ENCODE measurements around the gene LILRB2. TPM values are rescaled to one million over a fixed set of nuclear protein-coding genes. Genes with fewer than 3 reads are reported as not detected.

LILRB2 gene
- total RNA-seq (2014; rRNA removed; shearing (Covaris generic)), result not detected in 2 replicates
- not detected in 2 replicates for polyA plus RNA-seq (2016; fragmentation: Nextera tagmentation; extraction: Ambion mirVana)
- long read RNA-seq, result 0 reads

DNA sequence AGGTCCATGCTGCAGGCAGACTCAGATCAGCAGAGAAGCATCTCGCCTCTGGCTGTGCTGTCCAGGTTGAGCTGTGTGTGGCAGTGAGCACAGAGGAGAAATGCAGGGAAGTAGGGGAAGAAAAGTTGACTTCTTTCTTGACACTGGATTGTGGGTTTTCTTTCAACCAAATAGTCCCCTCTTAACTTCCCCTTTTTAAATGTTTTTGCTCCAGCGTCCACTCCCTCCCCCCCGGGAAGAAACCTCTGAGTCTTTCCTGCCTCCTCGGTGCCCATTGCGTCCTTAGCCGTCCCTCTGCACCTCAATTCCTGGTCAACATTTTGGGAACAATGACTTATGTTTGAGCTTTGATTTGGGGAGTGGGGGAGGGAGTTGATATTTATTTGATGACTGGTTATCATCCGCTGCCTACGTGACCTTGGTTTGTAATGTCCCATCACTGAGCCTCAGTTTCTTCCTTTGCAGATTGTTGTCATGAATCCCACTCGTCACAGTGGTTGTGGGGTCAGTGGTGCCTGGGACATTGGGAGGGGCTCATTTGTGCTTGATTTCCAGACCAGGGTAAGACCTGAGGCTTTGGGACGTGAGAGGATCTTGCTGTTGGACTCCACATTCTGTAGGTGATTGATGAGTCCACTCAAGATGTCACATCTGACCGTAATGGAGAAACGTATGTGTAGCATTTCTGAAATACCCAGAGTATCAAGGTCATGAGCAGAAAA is at the start of gene LILRB2:
Gene LILRB2 (minus strand): TSS at position 104 of the 722 bp plus-strand sequence. CDS start 614 bp downstream, outside the sequence.
- no peaks in the 10 kb centered on the region for H3K79me2 ChIP-seq (replicated peaks; ENCODE audit: insufficient read depth)
- no peaks in the 10 kb centered on the region for H3F3A ChIP-seq (replicated peaks; ENCODE audit: low read depth)
- no peaks in the 10 kb centered on the region for H3K4me1 ChIP-seq (ENCODE audit: insufficient read depth)
- DNase-seq (ENCODE audit: low spot score) (no peak), ATAC-seq (no peak)
- Mint-ChIP-seq H3K9me3 (no peaks in the 10 kb centered on the region; the same call in 2 of the 3 replicates), H3K4me1 (no peaks in the 10 kb centered on the region), H3K27ac (no peak within 1 kb of the TSS), H3K36me3 (ENCODE audit: low read depth) (no peaks in the 10 kb centered on the region), H3K27me3 (ENCODE audit: insufficient read depth, low read depth, poor library complexity) (peaks cover 13% of the 10 kb centered on the region), H3K4me3 (no peak within 1 kb of the TSS)
- H3K36me3 ChIP-seq (ENCODE audit: insufficient read depth), result no peaks in the 10 kb centered on the region
- no peaks in the 10 kb centered on the region for H4K20me1 ChIP-seq (replicated peaks; ENCODE audit: insufficient read depth)
- no peak within 1 kb of the TSS for H3K4me2 ChIP-seq
- no peak for TF ChIP-seq JUNB (IDR thresholded peaks at IDR 0.05; ENCODE audit: unreplicated experiment)
- no peak for TF ChIP-seq STAT1 (IDR thresholded peaks at IDR 0.05; ENCODE audit: unreplicated experiment)
- TF ChIP-seq POLR2AphosphoS5 (IDR thresholded peaks at IDR 0.05; ENCODE audit: low read depth), result no peak
- TF ChIP-seq, protein P1, sequence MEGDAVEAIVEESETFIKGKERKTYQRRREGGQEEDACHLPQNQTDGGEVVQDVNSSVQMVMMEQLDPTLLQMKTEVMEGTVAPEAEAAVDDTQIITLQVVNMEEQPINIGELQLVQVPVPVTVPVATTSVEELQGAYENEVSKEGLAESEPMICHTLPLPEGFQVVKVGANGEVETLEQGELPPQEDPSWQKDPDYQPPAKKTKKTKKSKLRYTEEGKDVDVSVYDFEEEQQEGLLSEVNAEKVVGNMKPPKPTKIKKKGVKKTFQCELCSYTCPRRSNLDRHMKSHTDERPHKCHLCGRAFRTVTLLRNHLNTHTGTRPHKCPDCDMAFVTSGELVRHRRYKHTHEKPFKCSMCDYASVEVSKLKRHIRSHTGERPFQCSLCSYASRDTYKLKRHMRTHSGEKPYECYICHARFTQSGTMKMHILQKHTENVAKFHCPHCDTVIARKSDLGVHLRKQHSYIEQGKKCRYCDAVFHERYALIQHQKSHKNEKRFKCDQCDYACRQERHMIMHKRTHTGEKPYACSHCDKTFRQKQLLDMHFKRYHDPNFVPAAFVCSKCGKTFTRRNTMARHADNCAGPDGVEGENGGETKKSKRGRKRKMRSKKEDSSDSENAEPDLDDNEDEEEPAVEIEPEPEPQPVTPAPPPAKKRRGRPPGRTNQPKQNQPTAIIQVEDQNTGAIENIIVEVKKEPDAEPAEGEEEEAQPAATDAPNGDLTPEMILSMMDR (conservative IDR thresholded peaks at IDR 0.05; ENCODE audit: low read depth in 2 of 2), result no peak
- no peak for TF ChIP-seq NANOG (IDR thresholded peaks at IDR 0.05; ENCODE audit: borderline replicate concordance)
- no peak for TF ChIP-seq EZH2 (IDR thresholded peaks at IDR 0.05; ENCODE audit: low read depth, unreplicated experiment)
- TF ChIP-seq, protein P2, sequence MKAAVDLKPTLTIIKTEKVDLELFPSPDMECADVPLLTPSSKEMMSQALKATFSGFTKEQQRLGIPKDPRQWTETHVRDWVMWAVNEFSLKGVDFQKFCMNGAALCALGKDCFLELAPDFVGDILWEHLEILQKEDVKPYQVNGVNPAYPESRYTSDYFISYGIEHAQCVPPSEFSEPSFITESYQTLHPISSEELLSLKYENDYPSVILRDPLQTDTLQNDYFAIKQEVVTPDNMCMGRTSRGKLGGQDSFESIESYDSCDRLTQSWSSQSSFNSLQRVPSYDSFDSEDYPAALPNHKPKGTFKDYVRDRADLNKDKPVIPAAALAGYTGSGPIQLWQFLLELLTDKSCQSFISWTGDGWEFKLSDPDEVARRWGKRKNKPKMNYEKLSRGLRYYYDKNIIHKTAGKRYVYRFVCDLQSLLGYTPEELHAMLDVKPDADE (IDR thresholded peaks at IDR 0.05), result no peak
- no peak for TF ChIP-seq ZNF331 (CRISPR knock-in tag; IDR thresholded peaks at IDR 0.05; ENCODE audit: low read depth)
- TF ChIP-seq, protein P3, sequence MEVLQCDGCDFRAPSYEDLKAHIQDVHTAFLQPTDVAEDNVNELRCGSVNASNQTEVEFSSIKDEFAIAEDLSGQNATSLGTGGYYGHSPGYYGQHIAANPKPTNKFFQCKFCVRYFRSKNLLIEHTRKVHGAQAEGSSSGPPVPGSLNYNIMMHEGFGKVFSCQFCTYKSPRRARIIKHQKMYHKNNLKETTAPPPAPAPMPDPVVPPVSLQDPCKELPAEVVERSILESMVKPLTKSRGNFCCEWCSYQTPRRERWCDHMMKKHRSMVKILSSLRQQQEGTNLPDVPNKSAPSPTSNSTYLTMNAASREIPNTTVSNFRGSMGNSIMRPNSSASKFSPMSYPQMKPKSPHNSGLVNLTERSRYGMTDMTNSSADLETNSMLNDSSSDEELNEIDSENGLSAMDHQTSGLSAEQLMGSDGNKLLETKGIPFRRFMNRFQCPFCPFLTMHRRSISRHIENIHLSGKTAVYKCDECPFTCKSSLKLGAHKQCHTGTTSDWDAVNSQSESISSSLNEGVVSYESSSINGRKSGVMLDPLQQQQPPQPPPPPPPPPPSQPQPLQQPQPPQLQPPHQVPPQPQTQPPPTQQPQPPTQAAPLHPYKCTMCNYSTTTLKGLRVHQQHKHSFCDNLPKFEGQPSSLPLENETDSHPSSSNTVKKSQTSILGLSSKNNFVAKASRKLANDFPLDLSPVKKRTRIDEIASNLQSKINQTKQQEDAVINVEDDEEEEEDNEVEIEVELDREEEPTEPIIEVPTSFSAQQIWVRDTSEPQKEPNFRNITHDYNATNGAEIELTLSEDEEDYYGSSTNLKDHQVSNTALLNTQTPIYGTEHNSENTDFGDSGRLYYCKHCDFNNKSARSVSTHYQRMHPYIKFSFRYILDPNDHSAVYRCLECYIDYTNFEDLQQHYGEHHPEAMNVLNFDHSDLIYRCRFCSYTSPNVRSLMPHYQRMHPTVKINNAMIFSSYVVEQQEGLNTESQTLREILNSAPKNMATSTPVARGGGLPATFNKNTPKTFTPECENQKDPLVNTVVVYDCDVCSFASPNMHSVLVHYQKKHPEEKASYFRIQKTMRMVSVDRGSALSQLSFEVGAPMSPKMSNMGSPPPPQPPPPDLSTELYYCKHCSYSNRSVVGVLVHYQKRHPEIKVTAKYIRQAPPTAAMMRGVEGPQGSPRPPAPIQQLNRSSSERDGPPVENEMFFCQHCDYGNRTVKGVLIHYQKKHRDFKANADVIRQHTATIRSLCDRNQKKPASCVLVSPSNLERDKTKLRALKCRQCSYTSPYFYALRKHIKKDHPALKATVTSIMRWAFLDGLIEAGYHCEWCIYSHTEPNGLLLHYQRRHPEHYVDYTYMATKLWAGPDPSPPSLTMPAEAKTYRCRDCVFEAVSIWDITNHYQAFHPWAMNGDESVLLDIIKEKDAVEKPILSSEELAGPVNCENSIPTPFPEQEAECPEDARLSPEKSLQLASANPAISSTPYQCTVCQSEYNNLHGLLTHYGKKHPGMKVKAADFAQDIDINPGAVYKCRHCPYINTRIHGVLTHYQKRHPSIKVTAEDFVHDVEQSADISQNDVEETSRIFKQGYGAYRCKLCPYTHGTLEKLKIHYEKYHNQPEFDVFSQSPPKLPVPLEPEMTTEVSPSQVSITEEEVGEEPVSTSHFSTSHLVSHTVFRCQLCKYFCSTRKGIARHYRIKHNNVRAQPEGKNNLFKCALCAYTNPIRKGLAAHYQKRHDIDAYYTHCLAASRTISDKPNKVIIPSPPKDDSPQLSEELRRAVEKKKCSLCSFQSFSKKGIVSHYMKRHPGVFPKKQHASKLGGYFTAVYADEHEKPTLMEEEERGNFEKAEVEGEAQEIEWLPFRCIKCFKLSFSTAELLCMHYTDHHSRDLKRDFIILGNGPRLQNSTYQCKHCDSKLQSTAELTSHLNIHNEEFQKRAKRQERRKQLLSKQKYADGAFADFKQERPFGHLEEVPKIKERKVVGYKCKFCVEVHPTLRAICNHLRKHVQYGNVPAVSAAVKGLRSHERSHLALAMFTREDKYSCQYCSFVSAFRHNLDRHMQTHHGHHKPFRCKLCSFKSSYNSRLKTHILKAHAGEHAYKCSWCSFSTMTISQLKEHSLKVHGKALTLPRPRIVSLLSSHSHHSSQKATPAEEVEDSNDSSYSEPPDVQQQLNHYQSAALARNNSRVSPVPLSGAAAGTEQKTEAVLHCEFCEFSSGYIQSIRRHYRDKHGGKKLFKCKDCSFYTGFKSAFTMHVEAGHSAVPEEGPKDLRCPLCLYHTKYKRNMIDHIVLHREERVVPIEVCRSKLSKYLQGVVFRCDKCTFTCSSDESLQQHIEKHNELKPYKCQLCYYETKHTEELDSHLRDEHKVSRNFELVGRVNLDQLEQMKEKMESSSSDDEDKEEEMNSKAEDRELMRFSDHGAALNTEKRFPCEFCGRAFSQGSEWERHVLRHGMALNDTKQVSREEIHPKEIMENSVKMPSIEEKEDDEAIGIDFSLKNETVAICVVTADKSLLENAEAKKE (CRISPR knock-in tag; IDR thresholded peaks at IDR 0.05), result no peak
- TF ChIP-seq, protein P4, sequence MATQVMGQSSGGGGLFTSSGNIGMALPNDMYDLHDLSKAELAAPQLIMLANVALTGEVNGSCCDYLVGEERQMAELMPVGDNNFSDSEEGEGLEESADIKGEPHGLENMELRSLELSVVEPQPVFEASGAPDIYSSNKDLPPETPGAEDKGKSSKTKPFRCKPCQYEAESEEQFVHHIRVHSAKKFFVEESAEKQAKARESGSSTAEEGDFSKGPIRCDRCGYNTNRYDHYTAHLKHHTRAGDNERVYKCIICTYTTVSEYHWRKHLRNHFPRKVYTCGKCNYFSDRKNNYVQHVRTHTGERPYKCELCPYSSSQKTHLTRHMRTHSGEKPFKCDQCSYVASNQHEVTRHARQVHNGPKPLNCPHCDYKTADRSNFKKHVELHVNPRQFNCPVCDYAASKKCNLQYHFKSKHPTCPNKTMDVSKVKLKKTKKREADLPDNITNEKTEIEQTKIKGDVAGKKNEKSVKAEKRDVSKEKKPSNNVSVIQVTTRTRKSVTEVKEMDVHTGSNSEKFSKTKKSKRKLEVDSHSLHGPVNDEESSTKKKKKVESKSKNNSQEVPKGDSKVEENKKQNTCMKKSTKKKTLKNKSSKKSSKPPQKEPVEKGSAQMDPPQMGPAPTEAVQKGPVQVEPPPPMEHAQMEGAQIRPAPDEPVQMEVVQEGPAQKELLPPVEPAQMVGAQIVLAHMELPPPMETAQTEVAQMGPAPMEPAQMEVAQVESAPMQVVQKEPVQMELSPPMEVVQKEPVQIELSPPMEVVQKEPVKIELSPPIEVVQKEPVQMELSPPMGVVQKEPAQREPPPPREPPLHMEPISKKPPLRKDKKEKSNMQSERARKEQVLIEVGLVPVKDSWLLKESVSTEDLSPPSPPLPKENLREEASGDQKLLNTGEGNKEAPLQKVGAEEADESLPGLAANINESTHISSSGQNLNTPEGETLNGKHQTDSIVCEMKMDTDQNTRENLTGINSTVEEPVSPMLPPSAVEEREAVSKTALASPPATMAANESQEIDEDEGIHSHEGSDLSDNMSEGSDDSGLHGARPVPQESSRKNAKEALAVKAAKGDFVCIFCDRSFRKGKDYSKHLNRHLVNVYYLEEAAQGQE (IDR thresholded peaks at IDR 0.05; ENCODE audit: unreplicated experiment), result no peak
- TF ChIP-seq ZNF114 (CRISPR knock-in tag; IDR thresholded peaks at IDR 0.05), result no peak
- no peak for TF ChIP-seq CREB1 (CRISPR knock-in tag; IDR thresholded peaks at IDR 0.05; ENCODE audit: low read depth)
- TF ChIP-seq EZH2phosphoT487 (IDR thresholded peaks at IDR 0.05; ENCODE audit: unreplicated experiment), result no peak
- H3K4me3 ChIP-seq, result no peak within 1 kb of the TSS
- H3K27ac ChIP-seq (ENCODE audit: low read depth), result no peak within 1 kb of the TSS
- no peaks in the 10 kb centered on the region for H3K9me2 ChIP-seq (ENCODE audit: insufficient read depth)
- no peaks in the 10 kb centered on the region for H3K27me3 ChIP-seq (ENCODE audit: insufficient read depth)
- H2AFZ ChIP-seq, result no peak within 1 kb of the TSS

Measured in GM23338 (cell line).